Gastroesophageal sphincter (tissue), 3 donors: ENCODE measurements around the gene CDH4.

ENCODE experiments used
- CTCF ChIP-seq, 4 experiments: fragments of 200-600 bp in 2 of 4; fragments of 450-650 bp in 2 of 4; sonication (generic) in 1 of 4; IDR thresholded peaks; one replicate each; pipeline ENCODE4 v1.5.1; 2017 to 2019; ENCODE audit warnings: antibody characterized with exemption in 4 of 4, mild to moderate bottlenecking in 2 of 4, moderate library complexity in 2 of 4
- POLR2A ChIP-seq, 2 donors: fragments of 450-650 bp; IDR thresholded peaks; one replicate each; pipeline ENCODE4 v1.6.1; 2017; ENCODE audit warnings: antibody characterized with exemption in 2 of 2, mild to moderate bottlenecking in 2 of 2, moderate library complexity in 1 of 2
- POLR2AphosphoS5 ChIP-seq: sonication (generic); formaldehyde crosslinking; IDR thresholded peaks from one replicate; pipeline ENCODE4 v1.6.1; 2017; ENCODE audit warnings: antibody characterized with exemption

- TF ChIP-seq POLR2AphosphoS5, result no peak
- no peak for TF ChIP-seq CTCF (IDR thresholded peaks at IDR 0.05)
- TF ChIP-seq POLR2A (IDR thresholded peaks at IDR 0.05), result no peak
Observed at GRCh38 chr20:61521687-61522420, 269.8 kb downstream of the CDH4 start.
